GM12873 (cell line): ENCODE measurements around the gene PTCSC3.

Experiments
- CTCF ChIP-seq: IDR thresholded peaks from 2 replicates; pipeline ENCODE4 v1.5.1; 2012; ENCODE audit warnings: low read depth, mild to moderate bottlenecking, moderate library complexity, low read length, control low read depth; ENCODE audit not compliant: insufficient read depth; ENCODE audit errors: missing control alignments

Gene PTCSC3

GRCh38 chr14:36207500-36207899 lies 31.0 kb upstream of the PTCSC3 start:
- TF ChIP-seq CTCF = no peak

GRCh38 chr14:36204461-36205073 lies 28.0 kb upstream of the PTCSC3 start:
- peak; percentile 11 for TF ChIP-seq CTCF

- no peak for TF ChIP-seq CTCF
Measured at GRCh38 chr14:36198378-36198777, 21.9 kb upstream of the PTCSC3 start.

- no peak for TF ChIP-seq CTCF
Measured at GRCh38 chr14:36194663-36195062, 18.1 kb upstream of the PTCSC3 start.

GRCh38 chr14:36192530-36192929 lies 16.0 kb upstream of the PTCSC3 start:
- TF ChIP-seq CTCF = no peak

GRCh38 chr14:36183402-36183801 lies 6.9 kb upstream of the PTCSC3 start:
- TF ChIP-seq CTCF = no peak

- TF ChIP-seq CTCF = no peak
Measured at GRCh38 chr14:36181417-36181816, 4.9 kb upstream of the PTCSC3 start.
